A549 (cell line): ENCODE measurements around the gene CERK. TPM values are rescaled to one million over a fixed set of nuclear protein-coding genes. Genes with fewer than 3 reads are reported as not detected.

Source experiments
- ATAC-seq, 2 experiments: fragments of 200-7000 bp in 1 of 2; fragments of >200 bp in 1 of 2; cut with Nextera tagmentation in 1 of 2; cut with Tn5 transposase in 1 of 2; 3 replicates each; pipeline versions ENCODE4 v1.8.0 to v1.9.1; 2018 to 2020; ENCODE audit warnings: mild to moderate bottlenecking in 1 of 2, moderate library complexity in 1 of 2
- CTCF ChIA-PET: fragments of 300-600 bp; sonication (Branson Sonifier 250); formaldehyde crosslinking; extraction: SDS; loops from one replicate; lab custom pipeline; 2021; ENCODE audit warnings: antibody characterized with exemption, inconsistent platforms; lab: Yijun Ruan, JAX
- POLR2A ChIA-PET: fragments of 350-600 bp; formaldehyde crosslinking; extraction: SDS; loops from one replicate; lab custom pipeline; 2021; ENCODE audit warnings: antibody characterized with exemption, inconsistent platforms; lab: Yijun Ruan, JAX
- DNase-seq, 2 experiments: peaks; one replicate each; pipeline versions ENCODE4 v3.0.0 to v3.0.0-alpha.2; 2011 to 2016; ENCODE audit warnings: low read depth in 1 of 2, low spot score in 1 of 2
- FAIRE-seq: peaks from 2 replicates; lab custom pipeline; 2011; peaks lifted over from hg19 to GRCh38; lab: Jason Lieb, UNC
- H3K27ac ChIP-seq, 2 experiments: fragments of >200 bp; sonication (Bioruptor Twin); formaldehyde crosslinking; 3 replicates each; pipeline ENCODE4 v1.5.1; 2016 to 2017
- H3K4me1 ChIP-seq: fragments of >200 bp; sonication (Bioruptor Twin); formaldehyde crosslinking; 3 replicates; pipeline ENCODE4 v1.6.1; 2016
- H3K4me2 ChIP-seq: fragments of >200 bp; sonication (Bioruptor Twin); formaldehyde crosslinking; 3 replicates; pipeline ENCODE4 v1.6.1; 2016
- H3K4me3 ChIP-seq: fragments of >200 bp; sonication (Bioruptor Twin); formaldehyde crosslinking; 3 replicates; pipeline ENCODE4 v1.5.1; 2016
- H3K9me3 ChIP-seq: fragments of >200 bp; sonication (Bioruptor Twin); formaldehyde crosslinking; 3 replicates; pipeline ENCODE4 v1.6.1; 2016
- CBX8 ChIP-seq: fragments of 200-600 bp; sonication (generic); IDR thresholded peaks from 2 replicates; pipeline ENCODE4 v1.6.1; 2016
- CEBPB ChIP-seq, 2 experiments: fragments of >200 bp in 1 of 2; sonication (Bioruptor Twin) in 1 of 2; formaldehyde crosslinking in 1 of 2; IDR thresholded peaks; 2 replicates each; pipeline ENCODE4 v1.6.1; 2012 to 2016
- EHF ChIP-seq: fragments of 250-450 bp; sonication (Bioruptor Pico); IDR thresholded peaks from 2 replicates; pipeline ENCODE4 v1.5.0; 2020; ENCODE audit warnings: mild to moderate bottlenecking
- FOSB ChIP-seq: fragments of 250-450 bp; sonication (Bioruptor Pico); IDR thresholded peaks from 2 replicates; pipeline ENCODE4 v1.5.0; 2020; ENCODE audit warnings: mild to moderate bottlenecking, moderate library complexity
- FOSL2 ChIP-seq, 2 experiments: fragments of 450-650 bp in 1 of 2; fragments of >200 bp in 1 of 2; sonication (Bioruptor Twin) in 1 of 2; formaldehyde crosslinking; IDR thresholded peaks; 2 replicates each; pipeline versions ENCODE4 v1.5.0 to v1.6.1; 2016 to 2020; ENCODE audit warnings: mild to moderate bottlenecking in 1 of 2, moderate library complexity in 1 of 2
- KDM1A ChIP-seq: fragments of 200-600 bp; sonication (generic); IDR thresholded peaks from 2 replicates; pipeline ENCODE4 v1.6.1; 2016; ENCODE audit warnings: low read depth, mild to moderate bottlenecking
- MAFK ChIP-seq: fragments of 450-650 bp; IDR thresholded peaks from 2 replicates; pipeline ENCODE4 v1.6.1; 2014; ENCODE audit not compliant: partially characterized antibody
- MAZ ChIP-seq: fragments of 150-350 bp; IDR thresholded peaks from 2 replicates; pipeline ENCODE4 v1.6.1; 2014; ENCODE audit warnings: antibody characterized with exemption, low read depth, low read length, borderline replicate concordance
- MYC ChIP-seq: IDR thresholded peaks from 2 replicates; pipeline ENCODE4 v1.6.1; 2012; ENCODE audit warnings: mild to moderate bottlenecking, inconsistent platforms, low read length, improper control_type of control experiment, borderline replicate concordance
- POLR2AphosphoS2 ChIP-seq: conservative IDR thresholded peaks from 2 replicates; pipeline ENCODE4 v1.6.1; 2012; ENCODE audit warnings: low read length, improper control_type of control experiment, inconsistent platforms
- RARB ChIP-seq: fragments of 250-450 bp; sonication (Bioruptor Pico); IDR thresholded peaks from 2 replicates; pipeline ENCODE4 v1.8.0; 2021; ENCODE audit warnings: mild to moderate bottlenecking, moderate library complexity
- RCOR1 ChIP-seq: fragments of 150-350 bp; IDR thresholded peaks from 2 replicates; pipeline ENCODE4 v1.6.1; 2014; ENCODE audit warnings: antibody characterized with exemption, low read length, low read depth
- TP53 ChIP-seq: fragments of 250-450 bp; sonication (Bioruptor Pico); IDR thresholded peaks from 2 replicates; pipeline ENCODE4 v1.5.0; 2021; ENCODE audit warnings: mild to moderate bottlenecking, moderate library complexity
- ZFP36 ChIP-seq: fragments of 450-650 bp; IDR thresholded peaks from 2 replicates; pipeline ENCODE4 v1.6.1; 2014; ENCODE audit warnings: borderline replicate concordance; ENCODE audit not compliant: partially characterized antibody
- ZNF302 ChIP-seq: fragments of 250-450 bp; sonication (Bioruptor Pico); IDR thresholded peaks from 2 replicates; pipeline ENCODE4 v1.9.0; 2021; ENCODE audit warnings: inconsistent platforms, mild to moderate bottlenecking, moderate library complexity
- ZSCAN20 ChIP-seq: fragments of 250-450 bp; sonication (Bioruptor Pico); IDR thresholded peaks from 2 replicates; pipeline ENCODE4 v1.8.0; 2022; ENCODE audit warnings: mild to moderate bottlenecking, moderate library complexity
- WGBS: methylation state at CpG from one replicate; pipeline ENCODE4 v1.1.6; 2017; ENCODE audit errors: missing lambda C conversion rate; 5-methylcytosine and 5-hydroxymethylcytosine counted together
- polyA plus RNA-seq, 4 experiments: library from polyadenylated mRNA; depleted of rRNA in 3 of 4; stranded (reverse); fragments of >200 nt; fragmentation: RNase III in 1 of 4; extraction: RNeasy Plus Mini Kit Qiagen cat#74134 plus additional on column Dnase treatment in 1 of 4; gene quantifications; 2 replicates in 3 of 4; 3 replicates in 1 of 4; pipeline ENCODE4 v1.2.3, GENCODE V29; 2011 to 2017
- TF ChIP-seq, protein P1 (sequence below): fragments of >200 bp; sonication (Bioruptor Twin); formaldehyde crosslinking; IDR thresholded peaks from 3 replicates; pipeline ENCODE4 v1.5.1; 2016
- TF ChIP-seq, protein P2 (sequence below): fragments of 150-350 bp; IDR thresholded peaks from 2 replicates; pipeline ENCODE4 v1.6.1; 2014; ENCODE audit warnings: low read depth, mild to moderate bottlenecking, low read length

Gene CERK
- polyA plus RNA-seq, 2 of the 4 experiments (the other 2 are of a cell fraction): 13.1 to 15.6 TPM

DNA sequence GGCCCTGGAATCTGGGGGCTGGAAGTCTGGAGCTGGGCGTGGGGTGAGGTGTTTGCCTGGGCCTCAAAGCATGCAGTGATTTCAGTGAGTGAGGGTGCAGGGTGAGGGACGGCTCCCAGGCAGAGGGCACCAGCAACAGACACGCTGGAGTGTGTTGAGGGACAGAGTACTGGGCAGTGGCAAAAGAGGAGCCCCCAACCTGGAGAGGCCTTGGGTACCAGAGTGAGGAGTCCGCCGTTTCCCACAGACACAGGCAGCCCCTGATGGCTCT, 12.4 kb upstream of the CERK start:
- POLR2A ChIA-PET: interaction anchor here (2.1 kb wide), 1 partner anchor 12 kb away, joined by 7 read pairs; the partner anchor contains the start of gene TBC1D22A
- CTCF ChIA-PET: interaction anchor here (0.8 to 4.0 kb wide), 3 partner anchors 8 to 53 kb away, joined by 3 to 26 read pairs (median 3); no protein-coding TSS in a partner anchor
- DNase-seq: no peak
- FAIRE-seq: no peak
- H3K4me2 ChIP-seq: peak overlapping the region; percentile 36; the same call in 2 of the 3 replicates
- H3K4me3 ChIP-seq: no peak overlapping the region
- H3K27ac ChIP-seq: peak overlapping the region; percentile 32 to 96; a peak in 3 of 6 replicates
- no peak for TF ChIP-seq ZSCAN20
- no peak for TF ChIP-seq RARB
- no peak for TF ChIP-seq MYC
- TF ChIP-seq ZNF302: no peak
- TF ChIP-seq CBX8: no peak
- peaks cover under 1% of the 10 kb centered on the region; the same call in 2 of the 3 replicates for H3K9me3 ChIP-seq
- H3K4me1 ChIP-seq: peaks cover 40% of the 10 kb centered on the region
- whole genome bisulfite sequencing: 93% methylated on average over 5 of the region's 5 CpGs
- ATAC-seq: no peak

DNA sequence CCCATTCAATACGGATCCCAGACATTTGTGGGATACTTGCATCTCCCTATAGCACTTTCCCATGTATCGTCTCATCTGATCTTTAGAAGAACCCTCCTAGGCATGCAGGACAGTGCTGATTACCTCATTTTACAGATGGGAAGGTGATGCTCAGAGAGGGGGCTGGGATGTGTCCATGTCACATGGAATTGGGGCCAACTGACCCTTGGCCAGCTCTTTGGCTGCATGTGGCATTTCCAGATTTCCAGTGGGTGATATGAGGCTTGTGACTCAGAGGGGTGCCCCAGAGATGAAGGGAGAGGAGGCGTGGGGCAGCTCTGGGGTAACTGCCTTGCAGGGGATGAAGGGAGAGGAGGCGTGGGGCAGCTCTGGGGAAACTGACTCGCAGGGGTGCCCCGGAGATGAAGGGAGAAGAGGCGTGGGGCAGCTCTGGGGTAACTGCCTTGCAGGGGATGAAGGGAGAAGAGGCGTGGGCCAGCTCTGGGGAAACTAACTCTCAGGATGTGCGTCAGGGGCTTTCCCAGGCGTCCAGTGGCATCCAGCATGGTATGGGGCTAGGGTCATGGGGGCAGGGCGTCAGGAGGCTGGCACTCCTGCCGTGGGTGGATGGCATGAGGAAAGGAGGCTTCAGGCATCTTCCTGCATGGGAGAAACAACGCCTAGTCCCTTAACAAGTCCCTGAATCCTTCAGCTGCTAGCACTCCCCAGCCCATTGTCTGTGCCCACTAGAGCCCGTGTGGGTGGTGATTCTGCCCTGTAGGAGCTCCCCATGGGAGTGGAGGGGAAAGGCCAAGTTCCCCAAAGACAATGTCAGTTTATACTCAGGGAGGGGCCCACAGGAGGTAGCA, 11.9 kb upstream of the CERK start:
- 70% methylated on average over 9 of the region's 14 CpGs for WGBS
- ChIA-PET CTCF (interaction anchor here (0.8 to 4.0 kb wide), 4 partner anchors 9 to 53 kb away, joined by 3 to 26 read pairs (median 9); no protein-coding TSS in a partner anchor), POLR2A (interaction anchor here (1.1 to 2.1 kb wide), 3 partner anchors 11 to 13 kb away, joined by 3 to 7 read pairs (median 7); partner anchors contain the start of gene TBC1D22A)
- Histone ChIP-seq H3K27ac (peak overlapping the region; percentile 27 to 96; a peak in 3 of 6 replicates), H3K4me1 (peaks cover 39% of the 10 kb centered on the region), H3K4me2 (peak overlapping the region; percentile 14; the same call in 1 of the 3 replicates), H3K9me3 (no peaks in the 10 kb centered on the region), H3K4me3 (no peak overlapping the region)
- DNase-seq: no peak
- ATAC-seq: no peak
- TF ChIP-seq POLR2AphosphoS2: no peak
- TF ChIP-seq CEBPB (IDR thresholded peaks at IDR 0.05): no peak
- TF ChIP-seq RCOR1: no peak
- TF ChIP-seq FOSB (CRISPR knock-in tag): no peak
- no peak for TF ChIP-seq MAZ
- TF ChIP-seq ZSCAN20: no peak
- TF ChIP-seq FOSL2 (IDR thresholded peaks at IDR 0.05): no peak
- no peak for TF ChIP-seq FOSL2 (CRISPR knock-in tag; IDR thresholded peaks at IDR 0.05)
- TF ChIP-seq MYC: no peak
- TF ChIP-seq TP53 (CRISPR knock-in tag): no peak
- TF ChIP-seq, protein P1, sequence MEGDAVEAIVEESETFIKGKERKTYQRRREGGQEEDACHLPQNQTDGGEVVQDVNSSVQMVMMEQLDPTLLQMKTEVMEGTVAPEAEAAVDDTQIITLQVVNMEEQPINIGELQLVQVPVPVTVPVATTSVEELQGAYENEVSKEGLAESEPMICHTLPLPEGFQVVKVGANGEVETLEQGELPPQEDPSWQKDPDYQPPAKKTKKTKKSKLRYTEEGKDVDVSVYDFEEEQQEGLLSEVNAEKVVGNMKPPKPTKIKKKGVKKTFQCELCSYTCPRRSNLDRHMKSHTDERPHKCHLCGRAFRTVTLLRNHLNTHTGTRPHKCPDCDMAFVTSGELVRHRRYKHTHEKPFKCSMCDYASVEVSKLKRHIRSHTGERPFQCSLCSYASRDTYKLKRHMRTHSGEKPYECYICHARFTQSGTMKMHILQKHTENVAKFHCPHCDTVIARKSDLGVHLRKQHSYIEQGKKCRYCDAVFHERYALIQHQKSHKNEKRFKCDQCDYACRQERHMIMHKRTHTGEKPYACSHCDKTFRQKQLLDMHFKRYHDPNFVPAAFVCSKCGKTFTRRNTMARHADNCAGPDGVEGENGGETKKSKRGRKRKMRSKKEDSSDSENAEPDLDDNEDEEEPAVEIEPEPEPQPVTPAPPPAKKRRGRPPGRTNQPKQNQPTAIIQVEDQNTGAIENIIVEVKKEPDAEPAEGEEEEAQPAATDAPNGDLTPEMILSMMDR: no peak
- TF ChIP-seq MAFK: no peak
- TF ChIP-seq, protein P2, sequence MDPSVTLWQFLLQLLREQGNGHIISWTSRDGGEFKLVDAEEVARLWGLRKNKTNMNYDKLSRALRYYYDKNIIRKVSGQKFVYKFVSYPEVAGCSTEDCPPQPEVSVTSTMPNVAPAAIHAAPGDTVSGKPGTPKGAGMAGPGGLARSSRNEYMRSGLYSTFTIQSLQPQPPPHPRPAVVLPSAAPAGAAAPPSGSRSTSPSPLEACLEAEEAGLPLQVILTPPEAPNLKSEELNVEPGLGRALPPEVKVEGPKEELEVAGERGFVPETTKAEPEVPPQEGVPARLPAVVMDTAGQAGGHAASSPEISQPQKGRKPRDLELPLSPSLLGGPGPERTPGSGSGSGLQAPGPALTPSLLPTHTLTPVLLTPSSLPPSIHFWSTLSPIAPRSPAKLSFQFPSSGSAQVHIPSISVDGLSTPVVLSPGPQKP: no peak
- FAIRE-seq: no peak

DNA sequence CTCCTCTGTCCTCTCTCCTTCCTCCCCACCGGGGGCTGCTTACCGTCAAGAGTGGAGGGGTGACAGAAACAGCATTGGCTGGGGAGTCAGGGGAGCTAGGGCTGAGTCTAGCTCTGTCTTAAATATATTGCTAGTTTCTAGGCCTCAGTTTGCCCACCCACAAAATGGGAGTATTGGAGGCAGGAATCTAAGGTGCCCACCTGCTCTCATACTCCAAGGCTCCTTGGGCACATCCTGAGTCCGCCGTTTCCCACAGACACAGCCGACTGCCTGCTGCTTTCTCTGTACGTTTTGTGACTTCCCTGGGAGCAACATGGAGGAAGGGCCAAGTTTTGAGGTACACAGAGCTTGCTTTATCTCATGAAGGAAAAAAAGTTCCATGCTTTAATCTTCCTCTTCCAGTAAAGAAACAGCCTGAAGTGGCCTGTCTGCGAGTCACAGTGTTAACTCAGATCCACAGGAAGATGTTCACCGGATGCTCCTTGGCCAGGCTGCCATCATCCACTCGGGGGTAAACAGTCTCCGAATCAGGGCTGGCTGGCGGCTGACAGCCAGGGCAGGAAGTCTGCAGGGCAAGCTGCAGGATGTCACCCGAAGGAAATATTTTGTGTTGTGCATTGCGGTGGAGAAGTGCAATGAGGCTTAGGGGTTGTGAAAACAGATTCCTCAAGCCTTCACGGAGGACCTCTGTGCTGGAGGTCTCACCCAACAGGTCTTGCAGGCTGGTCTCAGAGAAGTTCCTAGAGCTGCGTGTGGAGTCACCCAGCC, 11.0 kb upstream of the CERK start:
- no peak for FAIRE-seq
- no peak overlapping the region for H3K4me3 ChIP-seq

More for the DNA sequence above, 11.0 kb upstream of the CERK start:
- Histone ChIP-seq H3K27ac (peak overlapping the region in 1 of 2 experiments; percentile 96; a peak in 1 of 6 replicates), H3K9me3 (no peaks in the 10 kb centered on the region), H3K4me2 (no peak overlapping the region), H3K4me1 (peaks cover 32% of the 10 kb centered on the region)
- ChIA-PET CTCF (interaction anchor here (3.9 to 4.0 kb wide), 2 partner anchors 9 to 10 kb away, joined by 15 to 26 read pairs; no protein-coding TSS in a partner anchor), POLR2A (interaction anchor here (1.1 to 2.1 kb wide), 2 partner anchors 10 to 13 kb away, joined by 3 to 7 read pairs; partner anchors contain the start of gene TBC1D22A)
- 78% methylated on average over 14 of the region's 15 CpGs for WGBS
- TF ChIP-seq, protein P1: no peak
- no peak for TF ChIP-seq EHF
- no peak for TF ChIP-seq ZFP36
- TF ChIP-seq KDM1A: peak; percentile 37; the same call in 1 of the 2 replicates
- no peak for ATAC-seq
- no peak for DNase-seq
